ENCODE measurements around the gene GASK1A. TPM values are rescaled to one million over a fixed set of nuclear protein-coding genes. Genes with fewer than 3 reads are reported as not detected.
"Not testable (repeated sequence)": the region's sequence is repeated elsewhere in the genome, so short reads cannot be mapped to it uniquely, and the experiment has no call there.

GASK1A gene
- total and polyA plus RNA-seq, 2 donors from 2014 or later, result 2.3 to 7.3 TPM

DNA sequence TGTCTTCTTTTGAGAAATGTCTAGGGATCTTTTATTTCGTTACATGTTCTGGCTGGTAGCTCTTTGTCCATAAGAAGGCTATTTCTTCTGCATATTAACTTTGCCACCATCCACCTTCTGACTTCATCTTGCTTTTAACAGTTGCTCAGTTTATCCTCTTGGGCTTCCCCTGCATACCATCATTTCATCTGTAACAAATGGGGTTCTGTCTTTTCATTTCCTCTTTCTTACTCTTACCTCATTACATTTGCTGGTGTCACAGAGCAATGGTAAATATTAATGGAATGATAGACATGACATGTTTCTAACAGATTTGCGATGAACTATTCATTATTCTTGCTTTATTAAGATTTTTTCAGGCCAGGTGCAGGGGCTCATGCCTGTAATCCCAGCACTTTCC is 62.4 kb downstream of the GASK1A start:
- Histone ChIP-seq H3K27ac (ENCODE audit: low read depth in 2 of 2, low read length in 2 of 2) (no peak overlapping the region), H3K4me3 (ENCODE audit: low read length in 3 of 3) (no peak overlapping the region), H3K9ac (ENCODE audit: low read length in 3 of 3) (no peak overlapping the region), H3K36me3 (ENCODE audit: control insufficient read depth in 2 of 3, insufficient read depth in 3 of 3, low read length in 3 of 3) (no peaks in the 10 kb centered on the region), H3K9me3 (ENCODE audit: control insufficient read depth in 2 of 3, insufficient read depth in 1 of 3, low read length in 3 of 3) (peaks cover 0 to 10% (median 0%) of the 10 kb centered on the region in 3 donors), H3K4me1 (ENCODE audit: control insufficient read depth in 2 of 3, insufficient read depth in 2 of 3, low read depth in 1 of 3, low read length in 3 of 3) (peaks cover 0 to 5% (median 0%) of the 10 kb centered on the region in 3 donors), H3K27me3 (ENCODE audit: control insufficient read depth, insufficient read depth, low read length) (no peaks in the 10 kb centered on the region)
- TF ChIP-seq, protein P1, sequence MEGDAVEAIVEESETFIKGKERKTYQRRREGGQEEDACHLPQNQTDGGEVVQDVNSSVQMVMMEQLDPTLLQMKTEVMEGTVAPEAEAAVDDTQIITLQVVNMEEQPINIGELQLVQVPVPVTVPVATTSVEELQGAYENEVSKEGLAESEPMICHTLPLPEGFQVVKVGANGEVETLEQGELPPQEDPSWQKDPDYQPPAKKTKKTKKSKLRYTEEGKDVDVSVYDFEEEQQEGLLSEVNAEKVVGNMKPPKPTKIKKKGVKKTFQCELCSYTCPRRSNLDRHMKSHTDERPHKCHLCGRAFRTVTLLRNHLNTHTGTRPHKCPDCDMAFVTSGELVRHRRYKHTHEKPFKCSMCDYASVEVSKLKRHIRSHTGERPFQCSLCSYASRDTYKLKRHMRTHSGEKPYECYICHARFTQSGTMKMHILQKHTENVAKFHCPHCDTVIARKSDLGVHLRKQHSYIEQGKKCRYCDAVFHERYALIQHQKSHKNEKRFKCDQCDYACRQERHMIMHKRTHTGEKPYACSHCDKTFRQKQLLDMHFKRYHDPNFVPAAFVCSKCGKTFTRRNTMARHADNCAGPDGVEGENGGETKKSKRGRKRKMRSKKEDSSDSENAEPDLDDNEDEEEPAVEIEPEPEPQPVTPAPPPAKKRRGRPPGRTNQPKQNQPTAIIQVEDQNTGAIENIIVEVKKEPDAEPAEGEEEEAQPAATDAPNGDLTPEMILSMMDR (IDR thresholded peaks at IDR 0.05; ENCODE audit: borderline replicate concordance, extremely low read depth, insufficient read depth), result no peak
- intact Hi-C loops (cut with DNase I), result no loop called here
- FAIRE-seq, result no peak
- DNase-seq, result no peak

DNA sequence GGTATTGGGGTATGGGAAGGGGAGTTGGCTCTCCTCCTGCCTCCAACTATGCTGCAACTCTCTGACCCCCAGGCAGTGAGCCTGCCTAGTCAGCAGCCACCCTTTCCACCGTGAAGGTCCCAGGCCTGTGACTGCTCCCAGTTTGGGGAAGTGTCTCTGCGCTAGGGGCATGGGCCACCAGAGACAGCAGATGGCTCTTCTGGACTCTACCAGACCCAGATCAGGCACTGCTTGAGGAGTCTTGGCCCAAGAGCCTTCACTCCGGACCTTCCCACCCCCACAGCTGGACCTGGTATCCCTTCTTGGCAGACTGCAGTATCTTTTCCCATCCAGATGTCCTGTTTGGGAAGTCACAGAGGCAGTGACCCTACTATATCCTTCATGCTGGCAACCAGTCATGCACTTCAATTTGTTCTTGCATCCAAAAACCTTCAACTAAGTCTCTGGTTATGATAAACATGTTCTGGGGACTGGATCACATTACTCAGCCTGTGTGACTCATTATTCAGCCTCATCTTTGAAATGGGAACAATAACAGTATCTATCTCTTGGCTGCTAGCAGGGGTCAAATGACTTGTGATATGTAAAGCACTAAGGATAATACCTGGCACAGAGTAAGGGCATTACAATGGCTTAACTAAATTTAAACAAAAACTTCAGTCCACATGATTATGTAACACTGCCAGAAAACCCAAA is 64.1 kb downstream of the GASK1A start:
- Histone ChIP-seq H3K36me3 (ENCODE audit: control insufficient read depth in 2 of 3, insufficient read depth in 3 of 3, low read length in 3 of 3) (no peaks in the 10 kb centered on the region), H3K27me3 (ENCODE audit: control insufficient read depth, insufficient read depth, low read length) (no peaks in the 10 kb centered on the region), H3K9ac (ENCODE audit: low read length in 3 of 3) (no peak overlapping the region), H3K4me1 (ENCODE audit: control insufficient read depth in 2 of 3, insufficient read depth in 2 of 3, low read depth in 1 of 3, low read length in 3 of 3) (peaks cover 0 to 5% (median 0%) of the 10 kb centered on the region in 3 donors), H3K27ac (ENCODE audit: low read depth in 2 of 2, low read length in 2 of 2) (no peak overlapping the region), H3K4me3 (ENCODE audit: low read length in 3 of 3) (no peak overlapping the region), H3K9me3 (ENCODE audit: control insufficient read depth in 2 of 3, insufficient read depth in 1 of 3, low read length in 3 of 3) (peaks cover 0 to 10% (median 0%) of the 10 kb centered on the region in 3 donors)
- intact Hi-C loops (cut with DNase I), result no loop called here
- TF ChIP-seq, protein P1 (IDR thresholded peaks at IDR 0.05; ENCODE audit: borderline replicate concordance, extremely low read depth, insufficient read depth), result no peak
- DNase-seq (no peak), FAIRE-seq (no peak)

DNA sequence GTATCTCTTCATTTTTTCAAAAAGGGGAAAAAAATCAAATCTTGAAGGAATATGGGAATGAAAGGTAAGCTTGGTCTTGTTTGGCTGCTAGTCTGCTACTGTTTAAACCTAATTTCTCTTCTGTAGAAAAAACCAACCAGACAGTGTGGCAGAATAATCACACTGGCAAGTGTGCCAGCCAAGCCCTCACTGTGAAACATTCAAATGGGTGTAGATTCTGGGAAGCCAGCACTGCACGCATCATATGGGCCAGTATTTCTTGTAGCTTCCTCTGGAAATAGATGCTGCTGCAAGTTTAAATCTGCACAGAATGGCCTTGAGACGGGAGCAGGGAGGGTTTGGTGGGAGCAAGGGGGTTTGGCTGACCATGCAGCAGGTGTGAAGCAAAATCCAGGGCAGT is 64.7 kb downstream of the GASK1A start:
- H3K4me1 ChIP-seq (ENCODE audit: control insufficient read depth in 2 of 3, insufficient read depth in 2 of 3, low read depth in 1 of 3, low read length in 3 of 3), result peaks cover 0 to 5% (median 0%) of the 10 kb centered on the region in 3 donors
- FAIRE-seq, result no peak
- no peak overlapping the region for H3K4me3 ChIP-seq (ENCODE audit: low read length in 3 of 3)
- no peaks in the 10 kb centered on the region for H3K36me3 ChIP-seq (ENCODE audit: control insufficient read depth in 2 of 3, insufficient read depth in 3 of 3, low read length in 3 of 3)
- H3K9me3 ChIP-seq (ENCODE audit: control insufficient read depth in 2 of 3, insufficient read depth in 1 of 3, low read length in 3 of 3), result peaks cover 0 to 10% (median 0%) of the 10 kb centered on the region in 3 donors
- no peaks in the 10 kb centered on the region for H3K27me3 ChIP-seq (ENCODE audit: control insufficient read depth, insufficient read depth, low read length)
- H3K9ac ChIP-seq (ENCODE audit: low read length in 3 of 3), result no peak overlapping the region
- DNase-seq, result no peak
- H3K27ac ChIP-seq (ENCODE audit: low read depth in 2 of 2, low read length in 2 of 2), result no peak overlapping the region
- TF ChIP-seq, protein P1 (IDR thresholded peaks at IDR 0.05; ENCODE audit: borderline replicate concordance, extremely low read depth, insufficient read depth), result no peak
- intact Hi-C loops (cut with DNase I), result no loop called here

DNA sequence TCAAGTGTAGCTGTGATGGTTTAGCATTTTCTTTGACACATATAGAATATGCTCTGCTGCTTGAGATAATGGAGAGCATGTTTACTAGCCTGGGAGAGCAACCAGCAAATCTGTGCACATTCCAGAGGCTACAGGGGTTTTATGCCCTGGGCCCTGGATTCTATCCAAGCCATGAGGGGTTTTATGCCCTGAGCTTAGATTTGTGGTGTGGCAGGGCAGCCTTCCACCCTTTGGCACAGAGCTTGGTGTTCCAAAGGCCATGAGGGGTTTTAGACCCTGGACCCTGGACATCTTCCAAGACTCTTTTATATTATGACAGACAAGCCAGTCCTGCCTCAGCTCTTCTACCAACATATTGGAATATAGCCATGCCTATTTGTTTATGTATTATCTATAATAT is 66.0 kb downstream of the GASK1A start:
- H3K4me1 ChIP-seq (ENCODE audit: control insufficient read depth in 2 of 3, insufficient read depth in 2 of 3, low read depth in 1 of 3, low read length in 3 of 3); H3K36me3 ChIP-seq (ENCODE audit: control insufficient read depth in 2 of 3, insufficient read depth in 3 of 3, low read length in 3 of 3); FAIRE-seq; H3K9ac ChIP-seq (ENCODE audit: low read length in 3 of 3); H3K4me3 ChIP-seq (ENCODE audit: low read length in 3 of 3); H3K27me3 ChIP-seq (ENCODE audit: control insufficient read depth, insufficient read depth, low read length); DNase-seq; intact Hi-C loops (cut with DNase I): not testable (repeated sequence)
- peak overlapping the region in 1 of 2 donors; percentile 60 for H3K27ac ChIP-seq (ENCODE audit: low read depth in 2 of 2, low read length in 2 of 2)
- H3K9me3 ChIP-seq (ENCODE audit: control insufficient read depth in 2 of 3, insufficient read depth in 1 of 3, low read length in 3 of 3), result peaks cover 0 to 10% (median 0%) of the 10 kb centered on the region in 3 donors

Measured in kidney (tissue), 14 donors.